B cell (primary cell): ENCODE data around the gene HIF3A.

ENCODE experiments used
- EZH2 ChIP-seq: IDR thresholded peaks from 2 replicates; pipeline ENCODE4 v1.6.1; 2012; ENCODE audit warnings: borderline replicate concordance, low read depth, mild to moderate bottlenecking, moderate library complexity, low read length; ENCODE audit not compliant: insufficient read depth, poor library complexity, severe bottlenecking
- TF ChIP-seq, protein P1 (sequence below): fragments of 200-600 bp; IDR thresholded peaks from one replicate; pipeline ENCODE4 v1.8.0; 2022; ENCODE audit warnings: antibody characterized with exemption, mild to moderate bottlenecking

DNA sequence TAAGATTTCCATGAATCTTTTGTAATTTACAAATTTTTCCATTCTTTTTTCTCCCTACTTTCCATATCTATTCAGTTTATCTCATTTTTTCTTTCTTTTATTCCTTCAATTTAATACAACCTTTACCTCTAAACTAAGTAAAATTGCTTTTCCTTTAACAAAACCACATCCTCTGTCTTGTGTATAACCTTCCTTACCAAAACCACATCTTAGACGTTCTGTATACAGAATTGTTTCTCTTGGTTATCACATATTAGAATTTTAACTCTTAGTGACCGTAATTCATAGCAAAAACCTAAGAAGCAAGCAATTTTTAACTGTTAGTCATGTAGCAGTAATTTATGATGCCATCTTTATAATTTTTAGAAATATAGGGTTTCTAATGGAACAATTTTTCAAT is 65.1 kb downstream of the HIF3A start:
- TF ChIP-seq, protein P1, sequence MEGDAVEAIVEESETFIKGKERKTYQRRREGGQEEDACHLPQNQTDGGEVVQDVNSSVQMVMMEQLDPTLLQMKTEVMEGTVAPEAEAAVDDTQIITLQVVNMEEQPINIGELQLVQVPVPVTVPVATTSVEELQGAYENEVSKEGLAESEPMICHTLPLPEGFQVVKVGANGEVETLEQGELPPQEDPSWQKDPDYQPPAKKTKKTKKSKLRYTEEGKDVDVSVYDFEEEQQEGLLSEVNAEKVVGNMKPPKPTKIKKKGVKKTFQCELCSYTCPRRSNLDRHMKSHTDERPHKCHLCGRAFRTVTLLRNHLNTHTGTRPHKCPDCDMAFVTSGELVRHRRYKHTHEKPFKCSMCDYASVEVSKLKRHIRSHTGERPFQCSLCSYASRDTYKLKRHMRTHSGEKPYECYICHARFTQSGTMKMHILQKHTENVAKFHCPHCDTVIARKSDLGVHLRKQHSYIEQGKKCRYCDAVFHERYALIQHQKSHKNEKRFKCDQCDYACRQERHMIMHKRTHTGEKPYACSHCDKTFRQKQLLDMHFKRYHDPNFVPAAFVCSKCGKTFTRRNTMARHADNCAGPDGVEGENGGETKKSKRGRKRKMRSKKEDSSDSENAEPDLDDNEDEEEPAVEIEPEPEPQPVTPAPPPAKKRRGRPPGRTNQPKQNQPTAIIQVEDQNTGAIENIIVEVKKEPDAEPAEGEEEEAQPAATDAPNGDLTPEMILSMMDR = no peak
- no peak for TF ChIP-seq EZH2
